Transverse colon (tissue), 4 donors: ENCODE data around the gene CAMK2B. TPM values are rescaled to one million over a fixed set of nuclear protein-coding genes. Genes with fewer than 3 reads are reported as not detected.

ENCODE experiments used
- DNase-seq: peaks from one replicate; pipeline ENCODE4 v3.0.0-alpha.2; 2019
- H3K27ac ChIP-seq, 4 donors: fragments of 200-600 bp; sonication (generic); 2 replicates each; pipeline ENCODE4 v1.5.1; 2016 to 2018; ENCODE audit warnings: inconsistent platforms in 4 of 4
- H3K27me3 ChIP-seq: fragments of 200-600 bp; sonication (generic); 2 replicates; pipeline ENCODE4 v1.5.1; 2017; ENCODE audit warnings: inconsistent platforms
- H3K36me3 ChIP-seq, 4 donors: fragments of 200-600 bp; sonication (generic); 2 replicates each; pipeline ENCODE4 v1.5.1; 2017 to 2019; ENCODE audit warnings: inconsistent platforms in 4 of 4
- H3K4me1 ChIP-seq, 4 donors: fragments of 200-600 bp; sonication (generic); 2 replicates each; pipeline ENCODE4 v1.5.1; 2017 to 2020; ENCODE audit warnings: inconsistent platforms in 4 of 4
- H3K4me3 ChIP-seq, 4 donors: fragments of 200-600 bp; sonication (generic); 1 replicate in 1 of 4; 2 replicates in 3 of 4; pipeline versions ENCODE4 v1.5.1 to v1.6.1; 2017 to 2019; ENCODE audit warnings: inconsistent platforms in 4 of 4
- H3K9me3 ChIP-seq, 2 donors: fragments of 200-600 bp; sonication (generic); 2 replicates each; pipeline ENCODE4 v1.5.1; 2017 to 2019; ENCODE audit warnings: inconsistent platforms in 2 of 2
- CTCF ChIP-seq, 5 experiments: fragments of 200-600 bp in 3 of 5; fragments of 450-650 bp in 2 of 5; sonication (generic) in 3 of 5; IDR thresholded peaks; 1 replicate in 2 of 5; 2 replicates in 3 of 5; pipeline ENCODE4 v1.5.1; 2016 to 2017; ENCODE audit warnings: antibody characterized with exemption in 5 of 5, inconsistent platforms in 3 of 5, mild to moderate bottlenecking in 2 of 5, moderate library complexity in 1 of 5
- EP300 ChIP-seq: sonication (generic); formaldehyde crosslinking; IDR thresholded peaks from one replicate; pipeline ENCODE4 v1.6.1; 2017; ENCODE audit warnings: antibody characterized with exemption, low read depth
- POLR2A ChIP-seq: fragments of 450-650 bp; IDR thresholded peaks from one replicate; pipeline ENCODE4 v1.6.1; 2016; ENCODE audit warnings: antibody characterized with exemption, mild to moderate bottlenecking, moderate library complexity
- POLR2AphosphoS5 ChIP-seq, 3 donors: sonication (generic); formaldehyde crosslinking; IDR thresholded peaks; one replicate each; pipeline ENCODE4 v1.6.1; 2016; ENCODE audit warnings: antibody characterized with exemption in 3 of 3
- WGBS, 2 donors: methylation state at CpG; one replicate each; pipeline ENCODE4 v1.1.5; 2018; ENCODE audit warnings: low coverage in 1 of 2; 5-methylcytosine and 5-hydroxymethylcytosine counted together
- in situ Hi-C, 4 donors: fragments of 200-750 bp; cut with MboI; loops; one replicate each; pipeline versions ENCODE4 v1.15.0 to v1.15.1; 2017; ENCODE audit warnings: low sequenced_read_pairs in 3 of 4, low pct_ligation_motif_present in 1 of 4, low pct_unique_long_range_greater_than_20kb in 1 of 4
- intact Hi-C: fragments of 100-400 bp; cut with DNase I; formaldehyde crosslinking; loops from one replicate; pipeline ENCODE4 v1.15.1; 2023; ENCODE audit warnings: low total_unique reads
- total RNA-seq, 4 donors: library from RNA; depleted of rRNA; stranded (reverse); fragments of >200 nt; gene quantifications; one replicate each; pipeline ENCODE4 v1.1.0, GENCODE V29; 2016

CAMK2B gene
- total RNA-seq, 4 donors from 2014 or later = 0.16 to 2.8 (median 0.27) TPM; not detected in 1

GRCh38 chr7:44224974-44225565, 100.3 kb downstream of the CAMK2B start:
- in situ Hi-C loops (loop anchor here in 3 of 4 donors (25.0 kb wide), 2 partner anchors 262 to 337 kb away; partner anchors contain the start of genes NUDCD3 (in 2 of the 3) and DDX56 (in 1 of the 3)), intact Hi-C loops (no loop called here)
- H3K27ac ChIP-seq = no peak overlapping the region
- DNase-seq = no peak
- WGBS, 2 donors = 67% methylated on average over 10 of the region's 10 CpGs; no CpG with 5 or more reads in 1 of the 2 donors
- TF ChIP-seq EP300 (no peak), CTCF (IDR thresholded peaks at IDR 0.05) (no peak)
- no peaks in the 10 kb centered on the region for H3K4me1 ChIP-seq
- peaks cover 22% of the 10 kb centered on the region for H3K27me3 ChIP-seq
- no peaks in the 10 kb centered on the region for H3K9me3 ChIP-seq
- H3K4me3 ChIP-seq = no peak overlapping the region
- no peaks in the 10 kb centered on the region for H3K36me3 ChIP-seq

- H3K27me3 ChIP-seq = peaks cover 22% of the 10 kb centered on the region
- no peak overlapping the region for H3K4me3 ChIP-seq
- 50 to 58% methylated on average over 1 to 16 of the region's 18 CpGs for WGBS, 2 donors
- H3K27ac ChIP-seq = no peak overlapping the region
- no peak for TF ChIP-seq POLR2AphosphoS5 (IDR thresholded peaks at IDR 0.05)
- TF ChIP-seq CTCF (IDR thresholded peaks at IDR 0.05) = no peak
- no peak for TF ChIP-seq POLR2A
- TF ChIP-seq EP300 = no peak
- no peaks in the 10 kb centered on the region for H3K4me1 ChIP-seq
- intact Hi-C loops (no loop called here), in situ Hi-C loops (no loop called here)
- no peaks in the 10 kb centered on the region for H3K36me3 ChIP-seq
- no peak for DNase-seq
- H3K9me3 ChIP-seq = no peaks in the 10 kb centered on the region
Measured at GRCh38 chr7:44224080-44224973, 101.1 kb downstream of the CAMK2B start.

- peaks cover 22% of the 10 kb centered on the region for H3K27me3 ChIP-seq
- H3K4me1 ChIP-seq = no peaks in the 10 kb centered on the region
- intact Hi-C loops (no loop called here), in situ Hi-C loops (no loop called here)
- no peak for TF ChIP-seq POLR2A
- TF ChIP-seq POLR2AphosphoS5 (IDR thresholded peaks at IDR 0.05) = no peak
- no peak for TF ChIP-seq CTCF (IDR thresholded peaks at IDR 0.05)
- TF ChIP-seq EP300 = no peak
- 50 to 60% methylated on average over 1 to 5 of the region's 5 CpGs for whole genome bisulfite sequencing, 2 donors
- H3K27ac ChIP-seq = no peak overlapping the region
- no peaks in the 10 kb centered on the region for H3K9me3 ChIP-seq
- no peak for DNase-seq
- H3K4me3 ChIP-seq = no peak overlapping the region
- no peaks in the 10 kb centered on the region for H3K36me3 ChIP-seq
Measured at GRCh38 chr7:44223362-44224079, 101.9 kb downstream of the CAMK2B start.

GRCh38 chr7:44222776-44223261, 102.6 kb downstream of the CAMK2B start:
- Histone ChIP-seq H3K27ac (no peak overlapping the region), H3K27me3 (peaks cover 22% of the 10 kb centered on the region), H3K4me1 (no peaks in the 10 kb centered on the region), H3K4me3 (no peak overlapping the region), H3K9me3 (no peaks in the 10 kb centered on the region), H3K36me3 (no peaks in the 10 kb centered on the region)
- no peak for DNase-seq
- in situ Hi-C loops (no loop called here), intact Hi-C loops (no loop called here)
- WGBS, 2 donors = 77% methylated on average over 11 of the region's 11 CpGs; no CpG with 5 or more reads in 1 of the 2 donors
- TF ChIP-seq CTCF (IDR thresholded peaks at IDR 0.05) = no peak
- no peak for TF ChIP-seq EP300
- TF ChIP-seq POLR2AphosphoS5 (IDR thresholded peaks at IDR 0.05) = no peak
- no peak for TF ChIP-seq POLR2A
